BE2C (cell line): ENCODE results near the gene ARSD.
"Not testable (repeated sequence)": the region's sequence is repeated elsewhere in the genome, so short reads cannot be mapped to it uniquely, and the experiment has no call there.

ENCODE experiments used
- DNase-seq: peaks from one replicate; pipeline ENCODE4 v3.0.0-alpha.2; 2020
- H3K27me3 ChIP-seq: fragments of 250-450 bp; sonication (Bioruptor Pico); 2 replicates; pipeline ENCODE4 v1.5.1; 2020; ENCODE audit warnings: mild to moderate bottlenecking
- H3K36me3 ChIP-seq: fragments of 250-450 bp; sonication (Bioruptor Pico); 2 replicates; pipeline ENCODE4 v1.5.1; 2020; ENCODE audit warnings: mild to moderate bottlenecking
- H3K4me1 ChIP-seq: fragments of 250-450 bp; sonication (Bioruptor Pico); 2 replicates; pipeline ENCODE4 v1.5.1; 2020
- H3K4me3 ChIP-seq: 2 replicates; pipeline ENCODE4 v1.5.1; 2011; ENCODE audit warnings: low read depth, low read length
- H3K9me3 ChIP-seq: fragments of 250-450 bp; sonication (Bioruptor Pico); 2 replicates; pipeline ENCODE4 v1.5.1; 2020
- CTCF ChIP-seq: IDR thresholded peaks from 2 replicates; pipeline ENCODE4 v1.5.1; 2012; ENCODE audit warnings: mild to moderate bottlenecking, low read depth, low read length

Gene ARSD

GRCh38 chrX:2958199-2958598 is 29.1 kb upstream of the ARSD start:
- no peaks in the 10 kb centered on the region for H3K27me3 ChIP-seq
- H3K9me3 ChIP-seq = no peaks in the 10 kb centered on the region
- H3K4me1 ChIP-seq = no peaks in the 10 kb centered on the region
- no peak for DNase-seq
- no peaks in the 10 kb centered on the region for H3K36me3 ChIP-seq
- TF ChIP-seq CTCF = no peak
- H3K4me3 ChIP-seq = no peak overlapping the region

DNA sequence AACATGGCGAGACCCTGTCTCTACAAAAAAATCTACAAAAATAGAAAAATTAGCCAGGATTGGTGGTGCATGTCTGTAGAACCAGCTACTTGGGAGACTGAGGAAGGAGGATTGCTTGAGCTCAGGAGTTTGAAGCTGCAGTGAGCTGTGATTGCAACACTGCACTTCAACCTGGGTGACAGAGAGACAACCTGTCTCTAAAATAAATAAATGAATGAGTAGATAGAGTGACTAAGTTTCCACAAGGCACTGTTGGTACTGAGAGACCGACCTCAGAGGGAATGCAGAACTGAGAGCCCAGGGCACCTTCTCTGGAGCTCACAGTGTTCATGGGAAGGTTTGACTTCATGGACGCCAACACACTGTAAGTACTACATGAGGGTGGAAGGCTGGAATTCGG is 26.7 kb upstream of the ARSD start:
- H3K4me3 ChIP-seq = no peak overlapping the region
- H3K4me1 ChIP-seq = no peaks in the 10 kb centered on the region
- no peaks in the 10 kb centered on the region for H3K36me3 ChIP-seq
- no peak for DNase-seq
- H3K9me3 ChIP-seq = no peaks in the 10 kb centered on the region
- H3K27me3 ChIP-seq = no peaks in the 10 kb centered on the region
- TF ChIP-seq CTCF = no peak

DNA sequence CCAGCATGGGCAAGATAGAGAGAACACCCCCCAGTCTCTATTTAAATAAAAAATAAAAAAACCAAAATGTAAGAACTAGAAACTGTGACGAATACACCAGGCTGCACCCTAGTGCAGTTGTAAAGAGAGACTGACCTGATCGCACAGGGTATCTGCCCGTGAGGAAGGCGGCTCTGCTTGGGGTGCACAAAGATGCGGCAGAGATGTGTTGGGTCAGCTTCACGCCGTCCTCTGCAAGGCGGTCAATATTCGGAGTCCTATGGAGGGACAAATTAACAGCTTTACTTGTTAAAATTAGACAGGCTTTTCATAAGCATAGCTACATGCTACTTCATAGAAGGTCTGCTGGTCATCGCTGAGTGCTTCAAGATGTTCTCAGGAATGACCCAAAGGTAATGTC is 26.1 kb upstream of the ARSD start:
- no peaks in the 10 kb centered on the region for H3K36me3 ChIP-seq
- DNase-seq = no peak
- no peak overlapping the region for H3K4me3 ChIP-seq
- H3K9me3 ChIP-seq = no peaks in the 10 kb centered on the region
- no peaks in the 10 kb centered on the region for H3K4me1 ChIP-seq
- H3K27me3 ChIP-seq = no peaks in the 10 kb centered on the region
- no peak for TF ChIP-seq CTCF

DNA sequence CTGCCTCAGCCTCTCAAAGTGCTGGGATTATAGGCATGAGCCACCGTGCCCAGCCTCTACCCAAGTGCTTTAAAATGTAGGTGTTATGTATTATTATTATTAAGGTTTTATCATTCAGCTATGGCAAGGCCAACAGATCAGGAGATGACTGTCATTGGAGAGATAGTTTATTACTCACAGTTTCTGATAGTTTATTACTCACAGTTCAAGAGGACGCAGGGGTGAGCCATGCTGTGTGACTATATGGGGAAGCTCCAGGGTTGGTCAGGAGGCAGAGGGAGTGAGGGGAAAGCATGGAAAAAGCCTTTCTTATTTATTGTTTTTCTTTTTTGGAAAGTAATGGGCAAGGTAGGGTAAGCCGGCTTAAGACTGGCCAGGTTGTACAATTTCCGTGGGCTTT is 25.4 kb upstream of the ARSD start:
- no peaks in the 10 kb centered on the region for H3K9me3 ChIP-seq
- H3K4me1 ChIP-seq = no peaks in the 10 kb centered on the region
- H3K4me3 ChIP-seq = no peak overlapping the region
- no peak for TF ChIP-seq CTCF
- no peaks in the 10 kb centered on the region for H3K27me3 ChIP-seq
- no peaks in the 10 kb centered on the region for H3K36me3 ChIP-seq
- DNase-seq = no peak

DNA sequence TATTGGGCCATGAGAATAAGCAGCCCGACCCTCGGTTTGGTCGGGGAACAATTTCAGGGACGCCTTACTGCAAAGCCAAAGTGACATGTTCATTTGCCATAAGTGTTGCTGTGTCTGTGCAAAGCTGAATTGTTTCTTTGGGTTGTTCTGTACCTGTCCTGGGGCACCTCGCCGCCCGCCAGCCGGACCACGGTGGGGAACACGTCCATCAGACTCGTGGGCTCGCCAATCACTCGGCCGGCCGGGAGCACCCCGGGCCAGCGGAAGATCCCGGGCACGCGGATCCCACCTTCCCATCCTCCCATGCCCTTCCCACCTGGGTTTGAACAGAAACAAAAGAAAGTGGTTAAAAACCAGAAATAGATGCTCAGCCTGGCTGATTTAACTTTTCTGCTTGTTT is 8.8 kb upstream of the ARSD start:
- H3K4me1 ChIP-seq, H3K27me3 ChIP-seq, H3K36me3 ChIP-seq, DNase-seq, H3K4me3 ChIP-seq, H3K9me3 ChIP-seq: not testable (repeated sequence)

GRCh38 chrX:2934715-2935710 is 5.9 kb upstream of the ARSD start:
- Histone ChIP-seq H3K4me3 (no peak overlapping the region), H3K9me3 (no peaks in the 10 kb centered on the region), H3K27me3 (no peaks in the 10 kb centered on the region), H3K4me1 (no peaks in the 10 kb centered on the region), H3K36me3 (no peaks in the 10 kb centered on the region)
- no peak for DNase-seq
- no peak for TF ChIP-seq CTCF
